NCI-H2081 treated with DMSO at 0.1 percent for 48 hours (cell line): ENCODE results near the gene UBE2D2.

ENCODE experiments used
- DNase-seq: peaks from one replicate; lab custom pipeline; 2025; lab: John Stamatoyannopoulos, UW

UBE2D2 gene

DNA sequence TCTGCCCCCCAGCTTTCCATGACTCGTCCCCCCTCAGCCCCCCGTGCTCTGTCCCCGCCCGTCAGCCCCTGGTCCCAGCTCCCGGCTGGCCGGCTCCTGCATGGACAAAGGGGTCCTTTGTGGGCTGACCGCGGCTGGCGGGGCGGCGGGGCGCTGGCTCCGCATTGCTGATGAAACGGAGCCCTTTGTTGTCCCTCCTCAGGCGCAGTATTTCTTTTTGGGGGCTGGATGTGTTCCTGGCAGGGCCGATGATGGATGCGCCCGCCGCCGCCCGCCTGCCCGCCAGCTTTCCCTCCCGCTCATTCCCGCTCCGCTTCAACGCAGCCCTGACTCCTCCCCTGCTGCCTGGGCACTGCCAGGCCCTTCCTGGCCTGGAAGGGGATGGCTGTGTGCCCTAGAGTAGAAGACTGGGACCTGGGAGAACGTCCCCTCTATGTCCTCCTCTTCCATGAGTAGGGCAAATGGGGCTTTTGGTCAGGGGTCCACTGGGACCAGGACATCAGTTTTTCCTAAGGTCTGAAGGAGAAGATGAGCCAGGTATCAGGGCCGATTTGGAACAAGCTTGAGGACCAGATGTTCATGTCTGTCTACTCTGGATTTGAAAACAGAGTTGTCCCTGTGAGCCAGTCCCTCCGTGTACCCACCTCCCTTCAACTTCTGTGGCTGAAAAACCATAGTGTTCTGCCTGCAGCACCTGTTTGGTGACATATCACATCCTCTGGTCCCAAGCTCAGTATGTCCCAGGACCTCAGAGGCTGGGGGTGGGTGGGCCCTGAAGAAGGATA is 116.0 kb downstream of the UBE2D2 start:
- no peak for DNase-seq
